Measurements from ENCODE around the gene PSMB7.

The PSMB7 gene

GRCh38 chr9:124326378-124326777 is 88.9 kb downstream of the PSMB7 start:
- TF ChIP-seq EZH2phosphoT487 (IDR thresholded peaks at IDR 0.05; ENCODE audit: borderline replicate concordance, low read length) (no peak), CTCF (IDR thresholded peaks at IDR 0.05; ENCODE audit: low read depth, low read length, poor library complexity, severe bottlenecking) (no peak)
- Histone ChIP-seq H3K4me1 (ENCODE audit: control insufficient read depth, low read length) (no peaks in the 10 kb centered on the region), H3K36me3 (ENCODE audit: control insufficient read depth, low read length) (no peaks in the 10 kb centered on the region), H3K9me3 (ENCODE audit: control insufficient read depth, insufficient read depth, low read length) (no peaks in the 10 kb centered on the region), H4K20me1 (ENCODE audit: control insufficient read depth, insufficient read depth, low read depth, low read length) (no peaks in the 10 kb centered on the region), H3K4me3 (ENCODE audit: low read length) (no peak overlapping the region), H3K4me2 (ENCODE audit: low read length) (no peak overlapping the region), H3K27ac (ENCODE audit: low read depth, low read length) (no peak overlapping the region), H3K9me2 (replicated peaks; ENCODE audit: control insufficient read depth, low read length) (no peaks in the 10 kb centered on the region), H3K79me2 (ENCODE audit: control insufficient read depth, low read length) (no peaks in the 10 kb centered on the region), H3F3A (ENCODE audit: control insufficient read depth, insufficient read depth) (no peaks in the 10 kb centered on the region), H3K27me3 (ENCODE audit: control insufficient read depth, low read length) (no peaks in the 10 kb centered on the region)

GRCh38 chr9:124325816-124326215 is 89.4 kb downstream of the PSMB7 start:
- H3K9me2 ChIP-seq (replicated peaks; ENCODE audit: control insufficient read depth, low read length) = no peaks in the 10 kb centered on the region
- no peak overlapping the region for H3K4me3 ChIP-seq (ENCODE audit: low read length)
- no peak for TF ChIP-seq EZH2phosphoT487 (IDR thresholded peaks at IDR 0.05; ENCODE audit: borderline replicate concordance, low read length)
- no peak for TF ChIP-seq CTCF (IDR thresholded peaks at IDR 0.05; ENCODE audit: low read depth, low read length, poor library complexity, severe bottlenecking)
- no peaks in the 10 kb centered on the region for H3K9me3 ChIP-seq (ENCODE audit: control insufficient read depth, insufficient read depth, low read length)
- no peaks in the 10 kb centered on the region for H3K4me1 ChIP-seq (ENCODE audit: control insufficient read depth, low read length)
- H3K36me3 ChIP-seq (ENCODE audit: control insufficient read depth, low read length) = no peaks in the 10 kb centered on the region
- H3F3A ChIP-seq (ENCODE audit: control insufficient read depth, insufficient read depth) = no peaks in the 10 kb centered on the region
- no peak overlapping the region for H3K27ac ChIP-seq (ENCODE audit: low read depth, low read length)
- no peaks in the 10 kb centered on the region for H3K79me2 ChIP-seq (ENCODE audit: control insufficient read depth, low read length)
- no peaks in the 10 kb centered on the region for H4K20me1 ChIP-seq (ENCODE audit: control insufficient read depth, insufficient read depth, low read depth, low read length)
- H3K27me3 ChIP-seq (ENCODE audit: control insufficient read depth, low read length) = no peaks in the 10 kb centered on the region
- no peak overlapping the region for H3K4me2 ChIP-seq (ENCODE audit: low read length)

- Histone ChIP-seq H3K36me3 (ENCODE audit: control insufficient read depth, low read length) (no peaks in the 10 kb centered on the region), H3K9me2 (replicated peaks; ENCODE audit: control insufficient read depth, low read length) (no peaks in the 10 kb centered on the region), H3K9me3 (ENCODE audit: control insufficient read depth, insufficient read depth, low read length) (no peaks in the 10 kb centered on the region), H3K4me3 (ENCODE audit: low read length) (no peak overlapping the region), H4K20me1 (ENCODE audit: control insufficient read depth, insufficient read depth, low read depth, low read length) (no peaks in the 10 kb centered on the region), H3K4me1 (ENCODE audit: control insufficient read depth, low read length) (peaks cover 4% of the 10 kb centered on the region; the same call in 1 of the 2 replicates), H3K79me2 (ENCODE audit: control insufficient read depth, low read length) (no peaks in the 10 kb centered on the region), H3K27ac (ENCODE audit: low read depth, low read length) (no peak overlapping the region), H3K4me2 (ENCODE audit: low read length) (no peak overlapping the region), H3F3A (ENCODE audit: control insufficient read depth, insufficient read depth) (no peaks in the 10 kb centered on the region), H3K27me3 (ENCODE audit: control insufficient read depth, low read length) (no peaks in the 10 kb centered on the region)
- TF ChIP-seq CTCF (IDR thresholded peaks at IDR 0.05; ENCODE audit: low read depth, low read length, poor library complexity, severe bottlenecking) (no peak), EZH2phosphoT487 (IDR thresholded peaks at IDR 0.05; ENCODE audit: borderline replicate concordance, low read length) (no peak)
Observed at GRCh38 chr9:124323904-124324303, 91.3 kb downstream of the PSMB7 start.

Data from DOHH2 (cell line).